Suprapubic skin (tissue), 4 donors: ENCODE results near the gene NIP7. TPM values are rescaled to one million over a fixed set of nuclear protein-coding genes. Genes with fewer than 3 reads are reported as not detected.

Source experiments
- DNase-seq, 2 donors: peaks; one replicate each; pipeline ENCODE4 v3.0.0-alpha.2; 2019; ENCODE audit warnings: low spot score in 2 of 2
- H3K27ac ChIP-seq: fragments of 200-600 bp; sonication (generic); one replicate; pipeline ENCODE4 v1.5.1; 2019
- H3K27me3 ChIP-seq: fragments of 200-600 bp; sonication (generic); one replicate; pipeline ENCODE4 v1.5.1; 2019
- H3K36me3 ChIP-seq: fragments of 200-600 bp; sonication (generic); one replicate; pipeline ENCODE4 v1.5.1; 2019
- H3K4me1 ChIP-seq: fragments of 200-600 bp; sonication (generic); one replicate; pipeline ENCODE4 v1.5.1; 2019
- H3K4me3 ChIP-seq: fragments of 200-600 bp; sonication (generic); one replicate; pipeline ENCODE4 v1.5.1; 2019; ENCODE audit warnings: mild to moderate bottlenecking
- H3K9me3 ChIP-seq: fragments of 200-600 bp; sonication (generic); one replicate; pipeline ENCODE4 v1.5.1; 2019
- CTCF ChIP-seq, 2 donors: fragments of 200-600 bp in 1 of 2; fragments of 450-650 bp in 1 of 2; sonication (generic) in 1 of 2; IDR thresholded peaks; one replicate each; pipeline ENCODE4 v1.5.1; 2016 to 2019; ENCODE audit warnings: antibody characterized with exemption in 2 of 2, mild to moderate bottlenecking in 1 of 2, moderate library complexity in 1 of 2
- EP300 ChIP-seq: sonication (generic); formaldehyde crosslinking; IDR thresholded peaks from one replicate; pipeline ENCODE4 v1.6.1; 2017; ENCODE audit warnings: antibody characterized with exemption
- POLR2A ChIP-seq, 2 donors: fragments of 450-650 bp; IDR thresholded peaks; one replicate each; pipeline ENCODE4 v1.6.1; 2017; ENCODE audit warnings: antibody characterized with exemption in 2 of 2, mild to moderate bottlenecking in 2 of 2, moderate library complexity in 2 of 2
- POLR2AphosphoS5 ChIP-seq, 3 donors: sonication (generic); formaldehyde crosslinking; IDR thresholded peaks; one replicate each; pipeline ENCODE4 v1.6.1; 2017; ENCODE audit warnings: antibody characterized with exemption in 3 of 3
- WGBS: methylation state at CpG from one replicate; pipeline ENCODE4 v1.1.5; 2018; 5-methylcytosine and 5-hydroxymethylcytosine counted together
- total RNA-seq, 4 donors: library from RNA; depleted of rRNA; stranded (reverse); fragments of >200 nt; gene quantifications; one replicate each; pipeline ENCODE4 v1.1.0, GENCODE V29; 2016

NIP7 gene
- total RNA-seq, 4 donors from 2014 or later, result 9.8 to 24.0 (median 19.7) TPM

- peak in 1 of 2 donors; percentile 19 for DNase-seq
- WGBS, result 96% methylated on average over 5 of the region's 5 CpGs
- Histone ChIP-seq H3K9me3 (no peaks in the 10 kb centered on the region), H3K27ac (no peak overlapping the region), H3K27me3 (no peaks in the 10 kb centered on the region), H3K4me3 (no peak overlapping the region), H3K4me1 (peaks cover 17% of the 10 kb centered on the region), H3K36me3 (peaks cover 39% of the 10 kb centered on the region)
- TF ChIP-seq POLR2A (IDR thresholded peaks at IDR 0.05) (no peak), POLR2AphosphoS5 (IDR thresholded peaks at IDR 0.05) (no peak), EP300 (no peak), CTCF (IDR thresholded peaks at IDR 0.05) (no peak)
These were observed 26.1 kb upstream of the NIP7 start for GRCh38 chr16:69313469-69313868.

GRCh38 chr16:69314534-69314933, 25.0 kb upstream of the NIP7 start:
- peaks cover 50% of the 10 kb centered on the region for H3K36me3 ChIP-seq
- no peaks in the 10 kb centered on the region for H3K27me3 ChIP-seq
- TF ChIP-seq CTCF (IDR thresholded peaks at IDR 0.05), result no peak
- no peak for TF ChIP-seq POLR2A (IDR thresholded peaks at IDR 0.05)
- TF ChIP-seq POLR2AphosphoS5 (IDR thresholded peaks at IDR 0.05), result no peak
- no peak for TF ChIP-seq EP300
- 94% methylated on average over 11 of the region's 11 CpGs for WGBS
- H3K4me1 ChIP-seq, result peaks cover 17% of the 10 kb centered on the region
- no peak overlapping the region for H3K4me3 ChIP-seq
- H3K9me3 ChIP-seq, result no peaks in the 10 kb centered on the region
- no peak overlapping the region for H3K27ac ChIP-seq
- DNase-seq, result peak in 1 of 2 donors; percentile 42

- no peak for TF ChIP-seq POLR2AphosphoS5 (IDR thresholded peaks at IDR 0.05)
- TF ChIP-seq POLR2A (IDR thresholded peaks at IDR 0.05), result no peak
- no peak for TF ChIP-seq EP300
- TF ChIP-seq CTCF (IDR thresholded peaks at IDR 0.05), result no peak
- peaks cover 14% of the 10 kb centered on the region for H3K4me1 ChIP-seq
- no peaks in the 10 kb centered on the region for H3K27me3 ChIP-seq
- peaks cover 62% of the 10 kb centered on the region for H3K36me3 ChIP-seq
- 87% methylated on average over 29 of the region's 30 CpGs for WGBS
- no peak overlapping the region for H3K27ac ChIP-seq
- no peaks in the 10 kb centered on the region for H3K9me3 ChIP-seq
- DNase-seq, result peak in 1 of 2 donors; percentile 56
- H3K4me3 ChIP-seq, result no peak overlapping the region
These were observed 23.9 kb upstream of the NIP7 start for GRCh38 chr16:69315486-69316311.

- Histone ChIP-seq H3K4me3 (no peak overlapping the region), H3K27me3 (no peaks in the 10 kb centered on the region), H3K27ac (no peak overlapping the region), H3K4me1 (peaks cover 13% of the 10 kb centered on the region), H3K36me3 (peaks cover 71% of the 10 kb centered on the region), H3K9me3 (no peaks in the 10 kb centered on the region)
- WGBS, result 87% methylated on average over 15 of the region's 17 CpGs
- DNase-seq, result no peak
- TF ChIP-seq POLR2A (IDR thresholded peaks at IDR 0.05) (no peak), CTCF (IDR thresholded peaks at IDR 0.05) (no peak), EP300 (no peak), POLR2AphosphoS5 (IDR thresholded peaks at IDR 0.05) (no peak)
These were observed 23.0 kb upstream of the NIP7 start for GRCh38 chr16:69316595-69317034.

GRCh38 chr16:69318177-69318910, 21.2 kb upstream of the NIP7 start:
- no peak for DNase-seq
- Histone ChIP-seq H3K36me3 (peaks cover 88% of the 10 kb centered on the region), H3K9me3 (no peaks in the 10 kb centered on the region), H3K4me1 (no peaks in the 10 kb centered on the region), H3K4me3 (no peak overlapping the region), H3K27me3 (no peaks in the 10 kb centered on the region), H3K27ac (no peak overlapping the region)
- no peak for TF ChIP-seq CTCF (IDR thresholded peaks at IDR 0.05)
- no peak for TF ChIP-seq POLR2AphosphoS5 (IDR thresholded peaks at IDR 0.05)
- no peak for TF ChIP-seq EP300
- TF ChIP-seq POLR2A (IDR thresholded peaks at IDR 0.05), result no peak
- WGBS, result 95% methylated on average over 28 of the region's 30 CpGs
